H1 (cell line): ENCODE data around the gene RFT1. TPM values are rescaled to one million over a fixed set of nuclear protein-coding genes. Genes with fewer than 3 reads are reported as not detected.

Experiments
- BCL11A ChIP-seq, 2 experiments: IDR thresholded peaks; one replicate each; pipeline ENCODE4 v1.6.1; 2011; ENCODE audit warnings: low read depth in 2 of 2, low read length in 2 of 2, mild to moderate bottlenecking in 2 of 2
- KDM5A ChIP-seq: fragments of 200-600 bp; IDR thresholded peaks from 2 replicates; pipeline ENCODE4 v1.7.1; 2012; ENCODE audit warnings: mild to moderate bottlenecking, low read length, inconsistent platforms, mixed read lengths
- SIN3A ChIP-seq, 2 experiments: IDR thresholded peaks in 1 of 2; conservative IDR thresholded peaks in 1 of 2; 2 replicates each; pipeline ENCODE4 v1.6.1; 2011 to 2012; ENCODE audit warnings: low read length in 2 of 2, improper control_type of control experiment in 1 of 2, low read depth in 1 of 2, mild to moderate bottlenecking in 1 of 2
- SIRT6 ChIP-seq: IDR thresholded peaks from one replicate; pipeline ENCODE4 v1.7.1; 2012; ENCODE audit warnings: low read length, inconsistent platforms
- SIX5 ChIP-seq: IDR thresholded peaks from 2 replicates; pipeline ENCODE4 v1.6.1; 2011; ENCODE audit warnings: mild to moderate bottlenecking, low read depth, low read length
- polyA plus RNA-seq, 7 experiments: library from polyadenylated mRNA; depleted of rRNA in 3 of 7; stranded (reverse) in 5 of 7; unstranded in 2 of 7; fragments of >200 nt in 5 of 7; fragments of 200-250 nt in 2 of 7; gene quantifications; 1 replicate in 5 of 7; 2 replicates in 1 of 7; 4 replicates in 1 of 7; pipeline versions ENCODE4 v1.2.1 to v1.2.3, GENCODE V29; 2011 to 2013; ENCODE audit warnings: missing spikeins in 2 of 7, mixed read lengths in 2 of 7
- total RNA-seq: library from RNA; stranded (reverse); fragmentation: NEBNext Ultra II Directional; extraction: Animal tissue kit (Norgen Biotek cat#: 25700); gene quantifications from 2 replicates; pipeline ENCODE4 v1.2.1, GENCODE V29; 2021
- TF ChIP-seq, protein P1 (sequence below): IDR thresholded peaks from 2 replicates; pipeline ENCODE4 v1.6.1; 2012; ENCODE audit warnings: inconsistent platforms

The RFT1 gene
- total and polyA plus RNA-seq, 2 of the 8 experiments (the other 6 are each of a cell fraction or from before 2014, with no cell fraction given): 27.7 to 42.4 TPM

DNA sequence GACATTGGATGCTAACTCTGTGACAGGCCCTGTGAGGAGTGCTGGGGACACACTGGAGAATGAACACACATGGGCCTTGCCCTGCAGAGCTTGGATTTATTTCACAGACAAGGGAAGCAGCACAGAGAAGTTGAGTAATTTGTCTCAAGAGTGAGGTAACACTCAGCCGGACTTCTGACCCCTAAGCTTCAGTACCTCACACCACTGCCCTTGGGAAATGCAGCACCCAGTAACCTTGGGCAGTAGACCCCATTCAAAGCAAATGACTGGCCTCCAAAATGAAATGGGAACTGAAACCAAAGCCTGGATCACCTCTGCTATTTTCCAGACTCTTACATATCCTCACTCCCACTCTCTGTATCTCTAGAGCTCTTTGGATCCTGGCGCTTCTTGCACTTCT lies 37.3 kb downstream of the RFT1 start (continued):
- TF ChIP-seq, protein P1, sequence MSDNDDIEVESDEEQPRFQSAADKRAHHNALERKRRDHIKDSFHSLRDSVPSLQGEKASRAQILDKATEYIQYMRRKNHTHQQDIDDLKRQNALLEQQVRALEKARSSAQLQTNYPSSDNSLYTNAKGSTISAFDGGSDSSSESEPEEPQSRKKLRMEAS: no peak
- TF ChIP-seq SIRT6: no peak
- no peak for TF ChIP-seq SIN3A (conservative IDR thresholded peaks at IDR 0.05 in 1 of 2, IDR thresholded peaks at IDR 0.05 in 1 of 2; ENCODE audit: low read depth in 1 of 2, low read length in 2 of 2)
- no peak for TF ChIP-seq BCL11A (IDR thresholded peaks at IDR 0.05; ENCODE audit: low read depth in 2 of 2, low read length in 2 of 2)
- no peak for TF ChIP-seq SIX5
- TF ChIP-seq KDM5A: no peak
